ENCODE data around the gene ARHGAP42.
"Not testable (repeated sequence)": the region's sequence is repeated elsewhere in the genome, so short reads cannot be mapped to it uniquely, and the experiment has no call there.

Gene ARHGAP42

DNA sequence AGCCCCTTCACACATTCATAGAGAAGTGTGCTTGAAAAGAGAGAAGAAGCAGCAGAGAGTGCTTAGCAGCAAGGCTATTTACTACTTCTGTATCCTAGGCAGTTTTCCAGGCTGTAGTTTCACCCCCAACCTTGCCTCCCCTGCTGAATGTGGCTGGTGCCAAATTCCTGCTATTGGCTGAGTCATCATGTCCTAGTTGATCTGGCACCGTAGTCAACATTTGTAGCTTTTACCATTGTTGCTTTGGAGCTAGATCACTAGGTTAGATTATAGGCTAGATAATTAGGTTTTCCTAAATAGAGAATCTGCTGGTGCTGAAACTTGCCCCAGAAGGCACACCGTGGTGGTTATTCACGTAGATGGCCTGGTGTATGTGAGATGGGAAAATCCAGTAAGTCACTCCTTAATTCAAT is 32.7 kb downstream of the ARHGAP42 start:
- DNase-seq (ENCODE audit: low read depth in 1 of 2, low spot score in 1 of 2) = no peak

DNA sequence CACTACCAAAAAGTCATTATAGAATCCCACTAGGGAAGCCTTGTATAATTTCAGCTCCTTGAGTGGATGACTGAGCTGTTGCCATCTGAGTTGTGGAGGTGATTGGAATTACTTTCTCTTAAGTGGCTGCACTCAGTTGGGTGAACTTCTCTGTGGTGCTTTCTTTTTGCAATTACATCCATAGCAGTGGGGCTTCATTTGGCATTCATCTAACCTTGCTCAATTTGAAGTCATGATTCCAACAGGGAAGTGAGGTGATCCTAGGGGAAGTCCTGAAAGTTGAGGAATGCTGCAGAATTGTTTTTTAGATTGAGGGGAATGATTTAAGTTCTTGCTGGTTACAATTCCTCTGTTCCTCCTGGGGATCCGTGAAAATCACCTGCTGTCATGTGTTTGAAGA is 39.6 kb downstream of the ARHGAP42 start:
- DNase-seq (ENCODE audit: low read depth in 1 of 2, low spot score in 1 of 2) = no peak

DNA sequence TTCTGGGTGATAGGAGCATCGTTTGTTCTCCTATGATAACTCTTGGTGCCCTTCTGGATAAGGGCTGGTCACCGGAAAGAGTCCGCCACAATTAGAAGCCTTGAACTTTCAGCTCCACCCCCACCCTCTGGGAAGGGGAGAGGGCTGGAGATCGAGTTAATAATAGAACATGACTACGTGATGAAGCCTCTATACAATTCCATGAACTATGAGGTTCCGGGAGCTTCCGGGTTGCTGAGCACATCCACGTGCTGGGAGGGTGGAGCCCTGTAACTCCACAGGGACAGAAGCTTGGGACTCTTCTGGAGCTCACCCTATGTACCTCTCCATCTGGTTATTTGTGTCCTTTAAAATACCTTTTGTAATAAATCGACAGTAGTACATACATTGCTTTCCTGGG is 40.3 kb downstream of the ARHGAP42 start:
- DNase-seq (ENCODE audit: low read depth in 1 of 2, low spot score in 1 of 2) = no peak

DNA sequence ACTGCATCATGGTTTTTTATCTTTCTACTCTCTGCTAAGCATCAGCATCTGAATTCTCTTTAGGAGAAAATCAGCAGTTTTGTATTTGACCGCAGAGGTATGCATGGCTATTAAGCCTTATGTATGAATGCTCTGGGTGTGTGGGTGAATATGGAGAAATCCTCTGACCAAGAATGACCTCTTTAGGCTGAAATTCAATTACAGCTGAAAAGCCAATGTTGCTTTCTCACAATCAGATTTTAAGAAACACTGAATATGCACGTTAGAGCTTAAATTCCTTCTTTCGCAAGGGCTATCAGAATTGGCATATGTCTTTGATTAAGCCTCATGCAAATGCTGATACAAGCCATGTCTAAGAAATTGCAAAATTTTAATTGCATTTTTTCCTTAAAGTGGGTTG is 43.2 kb downstream of the ARHGAP42 start:
- DNase-seq (ENCODE audit: low read depth in 1 of 2, low spot score in 1 of 2) = no peak

DNA sequence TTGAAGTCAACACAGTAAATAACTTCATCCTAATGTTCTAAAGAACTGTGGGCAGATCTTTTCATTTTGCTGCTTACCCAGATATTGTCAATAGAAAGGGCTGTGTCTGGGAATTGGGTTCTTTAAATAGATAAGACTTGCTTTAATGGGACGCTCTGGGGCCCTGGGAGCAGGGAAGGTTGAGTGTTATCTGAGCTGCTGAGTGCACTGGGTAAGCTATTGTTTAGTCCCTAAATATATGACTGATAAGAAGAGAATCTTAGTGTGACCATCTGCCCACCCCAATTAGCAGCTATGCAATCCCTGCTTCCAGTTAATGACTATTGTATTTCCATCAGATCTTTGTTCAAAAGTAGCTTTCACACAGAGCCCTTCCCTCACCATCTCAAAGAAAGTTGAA is 44.4 kb downstream of the ARHGAP42 start:
- DNase-seq (ENCODE audit: low read depth in 1 of 2, low spot score in 1 of 2) = no peak

DNA sequence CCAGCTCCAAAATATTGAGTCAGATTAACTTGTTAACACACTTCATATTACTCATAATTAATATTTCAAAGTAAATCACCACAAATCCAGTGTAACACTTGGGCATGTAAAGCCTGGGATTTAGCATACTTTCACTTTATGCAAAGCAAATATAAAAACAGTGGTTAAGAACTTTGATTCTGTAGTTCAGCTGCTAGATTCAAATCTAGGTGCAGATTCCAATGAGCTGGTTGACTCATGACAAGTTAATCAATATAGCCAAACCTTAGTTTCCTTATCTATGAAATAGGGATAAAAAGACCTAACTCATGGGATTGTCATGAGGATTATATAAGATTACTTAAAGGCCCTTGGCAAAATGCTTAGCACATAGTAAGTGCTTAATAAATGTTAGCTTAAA is 45.9 kb downstream of the ARHGAP42 start:
- no peak for DNase-seq (ENCODE audit: low read depth in 1 of 2, low spot score in 1 of 2)

DNA sequence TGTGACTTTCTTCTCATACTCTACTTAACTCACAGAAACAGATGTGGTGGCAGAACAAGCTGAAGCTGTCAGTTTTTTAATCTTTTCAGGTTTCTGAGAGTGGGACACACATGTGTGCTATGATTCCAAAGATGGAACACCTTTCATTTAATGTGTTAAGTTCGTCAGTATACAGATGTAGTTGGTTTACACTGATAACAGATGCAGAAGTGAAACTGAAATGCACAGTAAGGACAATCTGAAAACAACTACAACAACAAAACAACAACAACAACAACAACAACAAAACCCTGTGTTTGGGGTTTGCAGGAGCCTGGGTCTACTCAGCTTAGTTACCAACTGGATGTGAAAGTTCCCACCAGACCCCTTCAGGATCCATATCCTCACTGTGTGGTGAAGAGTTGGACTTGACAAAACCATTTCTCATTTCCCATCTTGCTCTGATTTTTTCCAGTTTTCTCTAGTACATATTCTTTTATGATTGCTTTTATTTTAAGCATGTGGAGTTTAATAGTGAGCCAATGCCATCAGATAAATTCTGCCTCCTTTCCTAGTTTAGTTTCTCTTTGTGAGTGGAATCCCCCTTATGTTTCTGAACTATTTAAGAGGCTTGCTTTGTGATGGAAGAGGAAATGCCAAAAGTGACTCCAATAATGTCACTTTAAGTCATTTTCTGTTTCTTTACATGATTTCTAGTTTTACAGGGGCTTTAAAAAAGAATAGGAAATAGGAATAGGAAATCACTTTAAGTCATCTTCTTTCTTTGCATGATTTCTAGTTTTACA is 47.8 kb downstream of the ARHGAP42 start:
- DNase-seq (ENCODE audit: low read depth in 1 of 2, low spot score in 1 of 2) = no peak

DNA sequence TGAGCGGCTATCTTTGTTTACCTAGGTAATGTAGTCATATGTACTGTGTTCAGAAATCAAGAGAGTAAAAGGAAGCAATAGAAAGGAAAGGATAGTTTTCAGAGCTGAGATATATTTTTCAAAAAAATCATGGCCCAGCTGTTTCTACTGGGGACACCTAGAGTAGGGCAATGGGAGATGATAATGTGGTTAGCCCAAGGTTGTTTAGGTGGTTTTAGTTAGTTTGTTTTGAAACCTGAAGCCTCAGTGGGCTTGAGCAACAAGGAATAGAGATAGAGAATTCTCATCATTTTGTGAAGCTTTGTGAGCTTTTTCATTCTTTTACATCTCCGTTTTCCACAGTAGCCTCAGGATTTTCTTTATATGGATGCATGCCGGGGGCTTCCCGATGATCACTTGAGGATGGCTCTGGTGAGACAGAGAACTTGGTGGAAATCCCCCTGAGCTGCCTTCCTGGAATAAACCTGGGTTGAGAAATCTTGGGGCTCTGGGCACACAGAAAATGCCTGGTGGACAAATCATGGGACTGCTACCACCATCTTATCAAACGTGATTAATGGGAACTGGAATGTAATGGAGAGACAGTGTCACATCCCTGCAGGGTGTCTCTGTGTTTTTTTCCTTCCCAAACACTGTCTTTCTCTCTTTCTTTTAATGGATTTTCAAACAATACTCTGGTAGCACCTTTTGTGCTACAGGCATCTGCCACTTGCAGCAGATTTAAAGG is 49.0 kb downstream of the ARHGAP42 start:
- DNase-seq (ENCODE audit: low read depth in 1 of 2, low spot score in 1 of 2) = no peak

DNA sequence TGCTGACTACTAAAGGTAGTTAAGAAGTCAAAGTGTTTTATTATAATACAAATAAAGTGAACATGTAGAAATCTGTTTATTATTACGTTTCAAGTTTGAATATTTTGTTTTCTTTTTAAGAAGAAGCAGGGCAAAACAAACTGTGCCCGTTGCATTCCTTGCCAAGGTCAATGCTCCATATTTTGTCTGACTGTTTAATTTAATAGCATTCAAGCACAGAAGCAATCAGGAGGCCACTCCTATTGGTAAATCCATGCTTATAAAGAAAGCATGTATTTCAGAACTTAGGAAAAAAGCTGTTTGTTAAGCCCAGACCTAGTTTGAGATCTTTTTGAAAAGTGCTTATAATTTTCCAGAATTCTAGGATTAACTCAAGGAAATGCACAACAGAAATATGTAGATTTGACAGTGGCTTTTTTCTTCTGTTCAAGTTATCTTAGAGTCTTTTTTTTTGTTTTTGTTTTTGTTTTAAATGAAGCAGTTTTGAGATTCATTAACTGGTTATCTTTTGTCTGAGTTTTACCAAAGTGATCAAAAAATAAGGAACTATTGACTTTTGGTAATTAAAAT is 51.7 kb downstream of the ARHGAP42 start:
- no peak for DNase-seq (ENCODE audit: low read depth in 1 of 2, low spot score in 1 of 2)

DNA sequence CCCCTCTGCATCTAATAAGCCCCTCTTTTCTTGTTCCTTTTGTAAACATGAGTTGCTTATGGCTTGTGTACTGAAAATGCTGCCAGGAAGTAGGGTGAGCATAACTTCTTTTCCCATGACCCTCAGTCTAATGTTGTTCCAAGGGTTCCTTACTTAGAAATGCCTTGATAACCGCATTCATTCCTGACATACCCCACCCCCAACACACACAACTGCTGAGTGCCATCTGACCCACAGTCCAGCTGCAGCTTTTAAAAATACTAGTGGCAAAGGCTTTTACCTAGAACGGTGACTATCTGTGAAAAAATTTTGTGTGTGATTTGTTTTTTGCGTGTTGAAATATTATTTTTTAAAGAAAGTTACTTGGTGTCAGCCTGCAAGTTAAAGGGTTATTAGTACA is 52.6 kb downstream of the ARHGAP42 start:
- DNase-seq (ENCODE audit: low read depth in 1 of 2, low spot score in 1 of 2) = no peak

DNA sequence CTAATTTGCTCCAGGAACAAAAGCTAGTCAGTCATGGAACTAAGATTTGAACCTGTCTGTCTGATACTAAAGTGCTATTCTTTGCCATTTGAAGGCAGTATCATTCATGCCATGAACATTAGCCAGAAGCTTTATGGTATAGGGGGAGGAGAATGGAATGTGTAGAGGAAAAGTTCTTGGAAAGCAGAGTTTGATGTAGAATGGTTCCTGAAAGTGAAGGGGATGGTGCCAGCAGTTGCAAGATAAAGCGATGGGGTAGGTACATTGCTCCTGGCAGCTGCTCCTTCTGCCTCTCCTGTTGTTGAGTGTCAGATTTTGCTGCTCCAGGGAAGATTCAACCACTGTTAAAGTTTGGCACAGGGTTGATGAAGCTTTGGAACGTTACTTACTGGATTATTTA is 53.4 kb downstream of the ARHGAP42 start:
- DNase-seq (ENCODE audit: low read depth in 1 of 2, low spot score in 1 of 2) = no peak

DNA sequence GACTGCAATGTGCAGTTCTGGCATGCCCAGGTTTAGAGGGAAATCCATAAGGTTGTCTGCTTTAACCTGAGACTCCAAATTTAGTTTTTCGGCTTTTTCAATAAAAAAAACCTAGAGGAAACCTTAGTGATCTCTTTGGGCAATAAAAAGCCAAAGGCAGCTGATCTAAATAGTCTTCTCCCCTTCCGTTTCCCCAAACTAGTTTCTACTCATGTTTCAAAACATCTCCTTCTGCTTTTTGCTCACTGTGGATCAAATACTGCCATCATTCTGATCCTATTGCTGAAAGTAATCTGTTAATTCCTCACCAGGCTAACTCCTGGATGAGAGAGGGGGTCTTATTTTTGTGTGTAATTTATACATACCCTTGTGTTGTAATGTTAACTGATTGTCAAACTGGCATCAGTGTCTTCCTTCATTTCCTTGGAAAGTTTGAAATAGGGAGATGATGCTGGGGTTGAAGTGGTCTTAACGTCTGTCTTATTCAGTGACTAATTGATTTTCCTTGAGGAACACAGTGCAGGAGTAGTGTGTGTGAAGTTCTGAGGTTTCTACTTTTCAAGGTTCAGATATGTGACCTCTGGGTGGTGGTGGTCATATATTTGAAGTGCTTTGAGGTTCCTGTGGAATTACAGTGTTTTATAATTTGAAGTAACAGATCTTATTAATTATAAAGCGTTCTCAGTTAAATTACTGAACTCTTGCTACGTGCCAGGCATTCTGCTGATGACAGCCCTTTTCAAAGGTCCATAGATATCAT is 55.0 kb downstream of the ARHGAP42 start:
- no peak for DNase-seq (ENCODE audit: low read depth in 1 of 2, low spot score in 1 of 2)

DNA sequence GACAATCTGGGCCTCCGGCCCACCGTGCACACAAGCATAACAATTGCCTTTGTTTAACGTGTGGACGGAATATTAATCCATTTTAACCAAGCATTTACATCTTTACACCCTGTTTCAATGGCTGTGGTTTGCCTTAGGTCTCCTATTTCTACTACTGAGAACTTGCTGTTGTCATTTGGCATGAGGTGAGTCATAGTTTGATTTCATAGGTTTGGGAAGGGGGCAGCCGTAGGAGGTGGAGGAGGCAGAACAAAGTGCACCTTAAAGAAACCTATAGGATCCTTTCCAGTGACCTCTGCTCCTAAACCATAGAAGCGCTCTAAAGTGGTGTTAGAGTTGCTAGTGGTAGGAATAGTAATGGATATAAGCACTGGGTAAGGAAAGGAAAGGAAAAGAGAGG is 59.4 kb downstream of the ARHGAP42 start:
- no peak for DNase-seq (ENCODE audit: low read depth in 1 of 2, low spot score in 1 of 2)

DNA sequence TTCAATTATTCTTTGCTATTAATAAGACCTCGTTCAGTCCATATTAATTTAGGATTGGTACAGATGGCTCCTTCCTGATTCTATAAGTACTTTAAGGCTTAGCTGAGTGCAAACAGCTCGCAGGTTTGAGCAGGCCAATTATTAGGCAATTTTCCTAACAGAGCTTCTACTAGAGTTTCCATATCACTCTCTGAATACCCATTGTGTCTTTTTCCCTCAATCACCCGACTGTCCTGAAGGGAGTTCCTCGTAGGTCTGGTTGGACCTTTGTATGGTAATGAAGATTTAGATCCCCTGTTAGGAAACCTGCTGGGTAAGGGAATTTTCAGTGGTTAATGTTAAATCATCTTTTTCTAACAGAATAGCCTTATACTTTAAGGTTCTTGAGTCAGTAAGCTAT is 61.1 kb downstream of the ARHGAP42 start:
- no peak for DNase-seq (ENCODE audit: low read depth in 1 of 2, low spot score in 1 of 2)

DNA sequence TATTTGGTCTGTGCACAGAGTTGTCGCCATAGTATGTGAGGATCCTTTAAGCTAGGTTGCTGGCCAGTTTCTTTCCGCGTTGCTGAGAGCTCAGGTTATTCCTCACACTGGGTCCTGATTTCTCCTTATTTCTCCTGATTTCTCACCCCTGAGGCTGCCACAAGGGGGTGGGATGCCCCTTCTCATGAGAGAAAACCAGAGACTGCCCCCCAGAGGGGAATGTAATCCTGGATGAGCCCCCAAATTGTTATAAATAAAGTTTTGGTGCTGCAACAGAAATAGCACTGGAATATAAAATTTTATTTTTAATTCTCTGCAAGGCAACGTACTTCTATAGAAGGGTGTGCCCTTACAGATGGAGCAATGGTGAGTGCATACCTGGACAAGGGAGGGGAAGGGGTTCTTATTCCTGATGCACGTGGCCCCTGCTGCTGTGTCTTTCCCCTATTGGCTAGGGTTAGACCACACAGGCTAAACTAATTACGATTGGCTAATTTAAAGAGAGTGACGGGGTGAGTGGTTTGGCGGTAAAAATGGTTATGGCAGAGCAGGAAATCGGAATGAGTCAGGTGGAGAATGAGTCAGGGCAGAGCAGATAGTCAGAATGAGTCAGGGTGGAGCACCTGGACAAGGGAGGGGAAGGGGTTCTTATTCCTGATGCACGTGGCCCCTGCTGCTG is 62.9 kb downstream of the ARHGAP42 start:
- DNase-seq (ENCODE audit: low read depth in 1 of 2, low spot score in 1 of 2) = not testable (repeated sequence)

DNA sequence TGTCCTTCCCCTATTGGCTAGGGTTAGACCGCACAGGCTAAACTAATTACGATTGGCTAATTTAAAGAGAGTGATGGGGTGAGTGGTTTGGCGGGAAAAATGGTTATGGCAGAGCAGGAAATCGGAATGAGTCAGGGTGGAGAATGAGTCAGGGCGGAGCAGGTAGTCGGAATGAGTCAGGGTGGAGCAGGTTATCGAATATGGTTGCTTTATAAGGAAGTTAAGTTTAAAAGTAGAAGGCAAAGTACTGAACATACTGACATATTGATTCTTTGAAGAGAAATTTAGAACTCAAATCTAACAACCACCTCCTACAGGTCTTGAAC is 63.4 kb downstream of the ARHGAP42 start:
- DNase-seq (ENCODE audit: low read depth in 1 of 2, low spot score in 1 of 2) = not testable (repeated sequence)

DNA sequence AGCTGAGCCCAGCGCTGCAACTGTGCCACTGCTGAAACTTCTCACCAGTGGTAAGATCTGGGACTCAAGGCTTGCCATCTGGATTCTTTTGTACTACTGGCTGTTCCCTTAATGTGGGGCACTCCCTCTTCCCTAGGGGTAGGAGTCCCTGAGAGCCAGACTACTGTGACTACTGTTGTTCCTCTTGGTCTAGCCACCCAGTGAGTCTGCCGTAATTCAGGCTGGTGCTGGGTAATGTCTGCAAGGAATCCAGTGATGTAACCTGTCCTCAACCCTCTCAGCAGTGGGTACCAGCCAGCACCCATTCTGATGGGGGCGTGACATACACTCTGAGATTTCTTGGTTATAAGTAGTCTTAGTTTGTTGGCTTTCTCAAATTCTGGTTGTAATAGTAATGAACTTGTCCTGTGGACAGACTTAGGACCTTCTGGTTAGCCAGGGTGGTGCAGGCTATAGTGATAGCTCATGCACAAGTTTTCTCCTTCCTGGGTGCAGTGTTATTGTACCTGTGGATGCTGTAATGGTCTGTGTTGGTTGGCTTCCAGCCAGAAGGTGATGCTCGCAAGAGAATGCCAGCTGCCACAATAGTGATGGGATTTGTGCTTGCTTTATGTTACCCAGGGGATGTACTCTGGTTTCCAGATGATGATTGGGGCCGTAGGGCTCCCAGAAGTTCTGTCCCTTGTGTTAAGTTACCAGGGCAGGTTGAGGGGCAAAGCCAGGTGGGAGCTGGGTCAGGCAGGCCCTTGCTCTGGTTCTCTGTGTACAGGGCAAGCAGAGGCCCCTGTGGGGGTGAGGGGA is 65.5 kb downstream of the ARHGAP42 start:
- no peak for DNase-seq (ENCODE audit: low read depth in 1 of 2, low spot score in 1 of 2)

DNA sequence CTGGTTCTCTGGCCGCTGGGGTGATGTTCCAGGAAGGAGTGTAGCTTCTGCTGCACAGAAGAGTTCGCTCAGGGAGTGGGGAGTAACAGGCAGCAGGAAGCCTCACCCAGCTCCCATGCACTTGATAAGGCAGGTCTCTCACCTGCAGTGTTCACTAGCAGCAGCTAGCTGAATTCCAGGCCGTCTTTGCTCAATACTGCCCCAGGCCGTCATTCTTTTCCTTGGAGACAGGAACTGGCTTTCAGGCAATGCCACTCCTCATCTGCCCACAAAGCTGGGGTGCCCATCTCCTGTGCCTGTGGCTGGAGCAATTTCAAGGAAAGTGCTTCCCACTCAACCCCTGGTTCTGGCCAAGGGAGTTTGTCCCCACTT is 66.1 kb downstream of the ARHGAP42 start:
- no peak for DNase-seq (ENCODE audit: low read depth in 1 of 2, low spot score in 1 of 2)

DNA sequence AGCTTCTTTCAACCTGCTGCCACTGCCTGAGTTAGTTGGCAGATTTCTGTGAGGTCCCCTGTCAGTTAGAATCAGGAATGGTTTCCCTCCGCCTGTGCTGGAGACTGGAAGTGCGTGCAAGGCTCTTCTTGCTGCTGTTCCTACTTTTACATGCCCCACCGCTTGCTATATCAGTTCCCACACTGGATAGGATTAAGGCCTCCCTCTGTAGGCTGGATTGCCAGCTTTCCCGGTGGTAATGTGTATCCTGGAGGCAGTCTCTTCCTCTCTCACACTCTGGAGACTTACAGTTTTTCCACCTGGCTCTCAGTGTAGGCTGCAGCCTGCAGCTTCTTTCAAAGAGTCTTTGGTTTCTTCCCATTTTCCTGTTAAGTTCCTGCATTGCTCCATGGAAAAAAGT is 66.5 kb downstream of the ARHGAP42 start:
- no peak for DNase-seq (ENCODE audit: low read depth in 1 of 2, low spot score in 1 of 2)

DNA sequence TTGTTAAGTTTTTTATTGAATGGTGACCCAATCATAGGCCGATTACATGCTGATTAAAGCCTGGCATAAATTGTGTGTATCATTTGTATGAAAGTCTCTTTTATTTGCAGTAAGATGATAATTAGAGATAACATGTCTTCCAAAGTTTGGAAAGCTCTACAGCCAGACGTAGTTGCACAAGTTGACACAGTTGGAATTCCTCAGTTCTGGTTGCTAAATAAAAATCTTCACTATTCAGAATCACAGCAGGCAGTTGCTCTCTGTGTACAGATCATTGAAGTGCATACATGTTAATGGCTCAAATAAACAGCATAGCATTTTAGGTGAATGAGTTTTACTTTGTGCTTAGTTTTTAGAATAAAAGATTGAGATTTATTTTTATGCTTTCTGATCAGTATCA is 69.5 kb downstream of the ARHGAP42 start:
- no peak for DNase-seq (ENCODE audit: low read depth in 1 of 2, low spot score in 1 of 2)

DNA sequence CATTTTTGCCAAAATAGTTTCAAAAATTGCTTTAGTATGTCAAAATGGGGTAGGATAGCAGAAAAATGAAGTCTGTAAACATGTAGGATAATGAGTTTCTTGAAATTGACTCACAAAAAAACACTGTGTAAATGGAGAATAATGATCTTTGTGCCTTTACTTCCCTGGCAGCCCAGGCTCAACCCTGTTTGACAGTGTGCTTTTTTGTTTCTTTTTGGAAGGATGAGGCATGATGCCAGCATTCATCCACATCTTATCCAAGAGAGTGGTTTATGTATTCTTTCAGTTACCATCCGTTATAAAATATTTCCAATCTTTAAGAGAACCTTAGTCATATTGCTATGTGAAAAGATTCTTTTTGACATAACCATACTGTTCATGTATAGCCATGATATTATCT is 70.6 kb downstream of the ARHGAP42 start:
- no peak for DNase-seq (ENCODE audit: low read depth in 1 of 2, low spot score in 1 of 2)
